Measurements from ENCODE around the gene AURKAIP1. TPM values are rescaled to one million over a fixed set of nuclear protein-coding genes. Genes with fewer than 3 reads are reported as not detected.

The AURKAIP1 gene
- total and polyA plus RNA-seq, 2 of the 4 experiments (the other 2 are of a cell fraction): 45.7 to 107 TPM

DNA sequence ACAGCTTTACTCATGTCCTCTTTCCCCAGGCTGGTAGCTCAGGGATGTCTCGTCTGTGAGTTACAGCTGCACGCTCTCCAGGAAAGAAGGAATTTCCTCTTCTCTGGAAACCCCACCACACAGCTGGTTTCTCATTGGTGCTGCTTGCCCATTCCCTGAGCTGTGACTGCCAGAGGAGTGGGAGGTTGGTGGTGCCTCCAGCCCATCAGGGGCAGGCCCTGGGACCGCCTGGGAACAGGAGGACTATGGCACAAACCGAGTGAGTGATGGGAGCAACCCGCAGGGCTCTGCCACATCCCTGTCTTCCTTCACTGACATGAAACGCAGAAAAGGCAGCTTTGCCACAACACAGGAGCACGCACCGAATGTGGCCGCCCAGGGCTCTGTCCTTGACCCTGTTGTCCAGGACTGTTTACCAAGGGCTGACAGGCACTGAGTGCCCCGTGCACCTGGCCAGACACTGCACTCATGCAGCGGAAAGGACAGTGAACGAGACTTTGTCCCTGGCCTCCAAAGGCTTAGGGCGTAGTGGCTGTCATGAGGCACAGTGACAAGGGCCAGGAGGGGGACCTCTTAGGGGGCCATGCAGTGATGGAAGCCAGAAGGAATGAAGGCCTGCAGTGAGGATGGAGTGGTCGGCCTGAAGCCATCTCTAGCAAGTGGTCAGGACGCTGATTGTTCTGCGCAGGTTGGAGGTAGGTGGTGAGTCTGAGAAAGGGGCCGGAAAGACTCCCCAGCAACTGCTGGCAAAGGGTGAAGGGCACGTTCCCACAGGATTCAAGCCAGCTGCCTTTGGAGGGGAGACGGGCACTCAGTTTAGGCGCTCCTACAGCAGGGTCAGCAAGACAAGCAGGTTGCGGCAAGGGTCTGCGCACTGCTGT, 25.8 kb upstream of the AURKAIP1 start:
- in situ Hi-C loops (cut with MboI; ENCODE audit: low sequenced_read_pairs) (no loop called here), dilution Hi-C loops (cut with HindIII; ENCODE audit: low sequenced_read_pairs, unreplicated experiment) (no loop called here), intact Hi-C loops (cut with micrococcal nuclease) (no loop called here)
- Histone ChIP-seq H3K27me3 (ENCODE audit: control insufficient read depth, insufficient read depth, low read length) (no peaks in the 10 kb centered on the region), H3K4me1 (ENCODE audit: control insufficient read depth, insufficient read depth, low read length) (peaks cover 12% of the 10 kb centered on the region), H3K14ac (replicated peaks; ENCODE audit: low read depth, low read length) (peak overlapping the region; percentile 99; the same call in 1 of the 2 replicates), H4K91ac (ENCODE audit: insufficient read depth, low read depth, low read length) (no peak overlapping the region), H3K18ac (ENCODE audit: low read depth, low read length) (no peak overlapping the region), H3K9ac (ENCODE audit: low read depth, low read length) (peak overlapping the region; percentile 97), H3K56ac (ENCODE audit: extremely low read depth, insufficient read depth, low read length) (0 out of 2 replicates have a peak overlapping the region, but pooled peaks have one; percentile 24), H2BK120ac (ENCODE audit: low read depth, low read length) (no peak overlapping the region), H4K5ac (ENCODE audit: low read depth, low read length) (peak overlapping the region; percentile 84), H3K4me3 (ENCODE audit: insufficient read depth, low read depth, low read length) (peak overlapping the region; percentile 93), H2BK5ac (ENCODE audit: low read depth, low read length, poor library complexity, severe bottlenecking) (peak overlapping the region; percentile 77), H3K9me1 (ENCODE audit: insufficient read depth, low read length) (peaks cover 11% of the 10 kb centered on the region), H3K4me2 (ENCODE audit: low read depth, low read length) (peak overlapping the region; percentile 93), H3K36me3 (ENCODE audit: control insufficient read depth, insufficient read depth, low read length) (peaks cover 53% of the 10 kb centered on the region), H3K4ac (ENCODE audit: low read depth, low read length) (peak overlapping the region; percentile 96), H2AFZ (replicated peaks; ENCODE audit: low read length, poor library complexity) (peak overlapping the region; percentile 94), H3K9me3 (ENCODE audit: control insufficient read depth, insufficient read depth, low read length) (no peaks in the 10 kb centered on the region), H4K8ac (ENCODE audit: low read depth in 2 of 2, low read length in 2 of 2) (peak overlapping the region; percentile 5 to 93; a peak in 3 of 4 replicates), H4K20me1 (ENCODE audit: insufficient read depth, low read length) (peaks cover 28% of the 10 kb centered on the region; the same call in 1 of the 2 replicates), H2AK5ac (ENCODE audit: low read depth, low read length) (peak overlapping the region; percentile 97), H3K79me1 (ENCODE audit: low read depth in 1 of 2, low read length in 2 of 2) (peaks cover 22 to 66% of the 10 kb centered on the region in 2 experiments), H2BK15ac (ENCODE audit: low read depth, low read length) (no peak overlapping the region), H2BK20ac (ENCODE audit: low read depth, low read length) (no peak overlapping the region), H3K23ac (ENCODE audit: low read depth, low read length) (peak overlapping the region; percentile 98; the same call in 1 of the 2 replicates), H2AK9ac (replicated peaks; ENCODE audit: low read depth, low read length, poor library complexity) (peak overlapping the region; percentile 99), H3K27ac (ENCODE audit: insufficient read depth, low read length) (peak overlapping the region; percentile 92)
- TF ChIP-seq RCOR1 (IDR thresholded peaks at IDR 0.05; ENCODE audit: insufficient replicate concordance, low read length) (no peak), RFX5 (IDR thresholded peaks at IDR 0.05; ENCODE audit: low read depth, low read length) (no peak), MAZ (IDR thresholded peaks at IDR 0.05; ENCODE audit: borderline replicate concordance, low read depth, low read length) (no peak), RAD21 (IDR thresholded peaks at IDR 0.05; ENCODE audit: low read length) (no peak), CEBPB (IDR thresholded peaks at IDR 0.05; ENCODE audit: low read depth, low read length) (no peak), ELK1 (IDR thresholded peaks at IDR 0.05; ENCODE audit: borderline replicate concordance, low read depth, low read length) (no peak), BHLHE40 (IDR thresholded peaks at IDR 0.05; ENCODE audit: low read depth, low read length) (no peak), FOS (IDR thresholded peaks at IDR 0.05; ENCODE audit: low read depth, low read length) (no peak), MXI1 (IDR thresholded peaks at IDR 0.05; ENCODE audit: borderline replicate concordance, low read depth, low read length) (no peak), CHD1 (IDR thresholded peaks at IDR 0.05; ENCODE audit: low read depth, low read length) (no peak), SMC3 (IDR thresholded peaks at IDR 0.05; ENCODE audit: low read depth, low read length) (no peak)
- TF ChIP-seq, protein P1, sequence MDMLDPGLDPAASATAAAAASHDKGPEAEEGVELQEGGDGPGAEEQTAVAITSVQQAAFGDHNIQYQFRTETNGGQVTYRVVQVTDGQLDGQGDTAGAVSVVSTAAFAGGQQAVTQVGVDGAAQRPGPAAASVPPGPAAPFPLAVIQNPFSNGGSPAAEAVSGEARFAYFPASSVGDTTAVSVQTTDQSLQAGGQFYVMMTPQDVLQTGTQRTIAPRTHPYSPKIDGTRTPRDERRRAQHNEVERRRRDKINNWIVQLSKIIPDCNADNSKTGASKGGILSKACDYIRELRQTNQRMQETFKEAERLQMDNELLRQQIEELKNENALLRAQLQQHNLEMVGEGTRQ (IDR thresholded peaks at IDR 0.05; ENCODE audit: low read depth, low read length): no peak
- BruUV-seq (replicated peaks): no TSS peak
- DNase-seq (peak; percentile 23), ATAC-seq (ENCODE audit: low read depth) (no peak)
- ChIA-PET POLR2A (ENCODE audit: unreplicated experiment) (interaction anchor here (0.9 to 1.0 kb wide), 2 partner anchors 10 to 31 kb away, joined by 3 read pairs; no protein-coding TSS in a partner anchor), CTCF (interaction anchor here (1.1 kb wide), 1 partner anchor 40 kb away, joined by 6 read pairs; no protein-coding TSS in a partner anchor)
- 94% methylated on average over 13 of the region's 22 CpGs; no CpG with 5 or more reads in 1 of the 2 experiments for WGBS, 2 experiments (ENCODE audit: extremely low coverage in 2 of 2, insufficient read length in 1 of 2)
